Neural cell (in vitro differentiated cells): ENCODE data around the gene RTP5. TPM values are rescaled to one million over a fixed set of nuclear protein-coding genes. Genes with fewer than 3 reads are reported as not detected.
"Not testable (repeated sequence)": the region's sequence is repeated elsewhere in the genome, so short reads cannot be mapped to it uniquely, and the experiment has no call there.

Experiments
- H2AFZ ChIP-seq: fragments of 200-600, 300-800 bp; sonication (generic), shearing (Covaris generic); 2 replicates; pipeline ENCODE4 v1.6.0; 2014; ENCODE audit warnings: low read depth, mild to moderate bottlenecking, antibody characterized with exemption, low read length, moderate library complexity
- H3F3A ChIP-seq: fragments of 200-600 bp; shearing (Covaris generic); 2 replicates; pipeline ENCODE4 v1.6.1; 2016; ENCODE audit warnings: mild to moderate bottlenecking, moderate library complexity, mixed read lengths, antibody characterized with exemption, low read length; ENCODE audit not compliant: insufficient read depth, poor library complexity, severe bottlenecking
- H3K27ac ChIP-seq: fragments of 200-600, 300-800 bp; sonication (generic), shearing (Covaris generic); 2 replicates; pipeline ENCODE4 v1.5.1; 2014; ENCODE audit warnings: mild to moderate bottlenecking, low read length, moderate library complexity
- H3K27me3 ChIP-seq: fragments of 300-800, 200-600 bp; sonication (generic), shearing (Covaris generic); 2 replicates; pipeline ENCODE4 v1.6.0; 2014; ENCODE audit warnings: mild to moderate bottlenecking, low read depth, low read length, moderate library complexity; ENCODE audit not compliant: insufficient read depth
- H3K36me3 ChIP-seq: fragments of 300-800, 200-600 bp; sonication (generic), shearing (Covaris generic); 2 replicates; pipeline ENCODE4 v1.5.1; 2014; ENCODE audit warnings: mild to moderate bottlenecking, antibody characterized with exemption, low read length, moderate library complexity; ENCODE audit not compliant: insufficient read depth
- H3K4me2 ChIP-seq: fragments of 300-800, 200-600 bp; sonication (generic), shearing (Covaris generic); 2 replicates; pipeline ENCODE4 v1.6.0; 2014; ENCODE audit warnings: mild to moderate bottlenecking, low read length
- H3K4me3 ChIP-seq: fragments of 300-800, 200-600 bp; sonication (generic), shearing (Covaris generic); 2 replicates; pipeline ENCODE4 v1.5.1; 2014; ENCODE audit warnings: mild to moderate bottlenecking, low read length, moderate library complexity
- H3K79me2 ChIP-seq: fragments of 200-600 bp; shearing (Covaris generic); replicated peaks from 2 replicates; pipeline ENCODE4 v1.6.0; 2014; ENCODE audit warnings: mild to moderate bottlenecking, low read length, moderate library complexity; ENCODE audit not compliant: insufficient read depth
- H3K9ac ChIP-seq: fragments of 300-800, 200-600 bp; sonication (generic), shearing (Covaris generic); 2 replicates; pipeline ENCODE4 v1.6.1; 2016; ENCODE audit warnings: mild to moderate bottlenecking, low read length, mixed read lengths
- H3K9me2 ChIP-seq: fragments of 200-600 bp; shearing (Covaris generic); 2 replicates; pipeline ENCODE4 v1.6.1; 2016; ENCODE audit warnings: mild to moderate bottlenecking, low read length, mixed read lengths; ENCODE audit not compliant: insufficient read depth
- H3K9me3 ChIP-seq: fragments of 200-600, 300-800 bp; sonication (generic), shearing (Covaris generic); 2 replicates; pipeline ENCODE4 v1.6.1; 2016; ENCODE audit warnings: mild to moderate bottlenecking, mixed run types, low read length, moderate library complexity, mixed read lengths
- H4K20me1 ChIP-seq: fragments of 200-600 bp; shearing (Covaris generic); 2 replicates; pipeline ENCODE4 v1.6.1; 2016; ENCODE audit warnings: mild to moderate bottlenecking, mixed run types; ENCODE audit not compliant: insufficient read depth
- CTCF ChIP-seq: fragments of 450-650 bp; IDR thresholded peaks from 2 replicates; pipeline ENCODE4 v1.5.1; 2014; ENCODE audit warnings: antibody characterized with exemption, mild to moderate bottlenecking, moderate library complexity; ENCODE audit not compliant: poor library complexity, severe bottlenecking
- MXI1 ChIP-seq: fragments of 450-650 bp; conservative IDR thresholded peaks from 2 replicates; pipeline ENCODE4 v1.6.1; 2014; ENCODE audit warnings: antibody characterized with exemption, mild to moderate bottlenecking; ENCODE audit not compliant: poor library complexity, severe bottlenecking
- POLR2AphosphoS5 ChIP-seq: IDR thresholded peaks from 2 replicates; pipeline ENCODE4 v1.6.1; 2012
- RAD21 ChIP-seq: fragments of 450-650 bp; conservative IDR thresholded peaks from 2 replicates; pipeline ENCODE4 v1.6.1; 2014; ENCODE audit warnings: antibody characterized with exemption, mild to moderate bottlenecking, moderate library complexity
- polyA minus RNA-seq: library from RNA; depleted of rRNA, polyadenylated mRNA; stranded (reverse); fragments of >200 nt; gene quantifications from 2 replicates; pipeline ENCODE4 v1.2.3, GENCODE V29; 2014
- polyA plus RNA-seq: library from polyadenylated mRNA; depleted of rRNA; stranded (reverse); fragments of >200 nt; gene quantifications from 2 replicates; pipeline ENCODE4 v1.2.3, GENCODE V29; 2014

Gene RTP5
- polyA plus RNA-seq: 1.2 and 1.8 TPM in 2 replicates
- polyA minus RNA-seq: 0.24 and 0.58 TPM in 2 replicates

- H3K4me3 ChIP-seq: peak within 1 kb of the TSS; percentile 41
- peak within 1 kb of the TSS; percentile 3 for H3K9ac ChIP-seq
- no peaks in the 10 kb centered on the region for H3K79me2 ChIP-seq
Measured at GRCh38 chr2:241869087-241869961, at the start of gene RTP5. Gene RTP5, plus strand, starts transcription at chr2:241869729. Its CDS starts 28 bp downstream, at chr2:241869757.

GRCh38 chr2:241819947-241820624, 49.4 kb upstream of the RTP5 start:
- not testable (repeated sequence) for H3K36me3 ChIP-seq, H3K4me3 ChIP-seq, H3K9me3 ChIP-seq, H3K9me2 ChIP-seq, H4K20me1 ChIP-seq, H3K9ac ChIP-seq, H3K27me3 ChIP-seq, H3K27ac ChIP-seq, H3F3A ChIP-seq, H3K4me2 ChIP-seq, H2AFZ ChIP-seq, H3K79me2 ChIP-seq

More at GRCh38 chr2:241869087-241869961, at the start of gene RTP5:
- no peak for TF ChIP-seq MXI1
- TF ChIP-seq POLR2AphosphoS5: no peak
- Histone ChIP-seq H2AFZ (no peak within 1 kb of the TSS), H4K20me1 (no peaks in the 10 kb centered on the region), H3K36me3 (no peaks in the 10 kb centered on the region), H3F3A (no peaks in the 10 kb centered on the region), H3K27ac (peak within 1 kb of the TSS; percentile 17), H3K9me3 (no peaks in the 10 kb centered on the region), H3K4me2 (no peak within 1 kb of the TSS), H3K9me2 (no peaks in the 10 kb centered on the region), H3K27me3 (no peaks in the 10 kb centered on the region)

GRCh38 chr2:241820625-241821384, 48.7 kb upstream of the RTP5 start:
- H3K9me2 ChIP-seq: no peaks in the 10 kb centered on the region
- no peak overlapping the region for H3K4me2 ChIP-seq
- H4K20me1 ChIP-seq: no peaks in the 10 kb centered on the region
- H3K36me3 ChIP-seq: no peaks in the 10 kb centered on the region
- TF ChIP-seq CTCF (no peak), RAD21 (no peak), POLR2AphosphoS5 (no peak)
- H3K9ac ChIP-seq: no peak overlapping the region
- H3K27me3 ChIP-seq: no peaks in the 10 kb centered on the region
- no peaks in the 10 kb centered on the region for H3K9me3 ChIP-seq
- H3K79me2 ChIP-seq: no peaks in the 10 kb centered on the region
- H3F3A ChIP-seq: no peaks in the 10 kb centered on the region
- no peak overlapping the region for H3K4me3 ChIP-seq
- H2AFZ ChIP-seq: no peak overlapping the region
- H3K27ac ChIP-seq: no peak overlapping the region
